Brain pericyte (primary cell): ENCODE measurements around the gene BANF1.

Source experiments
- DNase-seq: peaks from one replicate; pipeline ENCODE4 v3.0.0-alpha.2; 2012; ENCODE audit warnings: low read depth, low spot score

The BANF1 gene, protein sequence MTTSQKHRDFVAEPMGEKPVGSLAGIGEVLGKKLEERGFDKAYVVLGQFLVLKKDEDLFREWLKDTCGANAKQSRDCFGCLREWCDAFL

DNA sequence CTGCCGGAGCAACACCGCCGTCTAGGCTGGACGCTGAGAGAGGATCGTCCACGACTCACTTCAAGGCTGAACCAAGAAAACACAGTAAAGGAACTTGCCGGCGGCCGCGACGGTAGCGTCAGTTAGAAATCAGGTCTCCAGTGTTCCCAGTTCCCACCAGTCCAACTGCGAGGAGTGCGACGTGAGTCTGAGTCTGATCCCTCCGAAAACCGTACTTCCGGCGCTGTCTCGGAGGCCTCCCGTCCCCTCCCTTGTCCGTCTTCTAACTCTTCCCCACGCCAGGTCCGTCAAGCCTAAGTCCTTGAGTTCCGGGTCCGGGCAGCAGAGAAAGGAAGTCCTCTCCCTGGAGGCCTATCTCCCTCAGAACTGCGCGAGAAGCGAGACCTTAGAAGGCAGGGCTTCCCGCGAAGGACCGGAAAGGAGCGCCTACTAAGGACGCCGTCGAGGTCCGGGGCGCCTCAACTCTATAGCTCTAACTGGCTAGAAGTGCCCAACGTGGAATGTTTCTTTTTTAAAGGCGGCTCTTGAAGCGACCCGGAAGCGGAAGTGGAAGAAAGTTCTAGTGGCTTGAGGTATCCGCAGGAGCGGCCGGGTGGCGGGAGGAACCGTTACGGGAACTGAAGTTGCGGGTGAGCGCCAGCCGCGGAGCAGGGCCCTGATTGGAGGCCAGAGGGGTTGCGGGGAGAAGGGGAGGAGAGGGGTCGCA lies at the start of gene BANF1, which contains the start of gene EIF1AD:
Gene BANF1 (plus strand): TSS at position 562 of the 706 bp plus-strand sequence. CDS start 748 bp downstream, outside the sequence.
Gene EIF1AD (minus strand): TSS at position 216 of the 706 bp plus-strand sequence. CDS start 1,768 bp downstream, outside the sequence.
- peak; percentile 96 for DNase-seq

DNA sequence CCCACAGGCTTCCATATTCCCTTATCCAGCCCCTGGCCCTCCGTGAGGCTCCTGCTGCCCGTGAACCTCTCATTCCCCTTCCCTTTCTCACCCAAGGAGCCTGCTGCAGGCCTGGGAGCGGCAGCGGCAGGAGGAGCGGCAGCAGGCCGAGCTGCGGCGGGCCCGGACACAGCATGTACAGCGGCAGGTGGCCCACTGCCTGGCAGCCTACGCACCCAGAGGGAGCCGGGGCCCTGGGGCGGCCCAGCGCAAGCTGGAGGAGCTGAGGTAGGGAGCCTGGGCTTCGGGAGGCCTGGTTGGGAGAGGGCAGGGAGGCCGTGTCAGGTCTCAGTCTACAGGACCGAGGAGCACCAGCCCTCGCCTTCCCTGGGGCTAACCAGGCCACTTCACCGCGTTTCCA lies 48.8 kb upstream of the BANF1 start:
- DNase-seq, result no peak

DNA sequence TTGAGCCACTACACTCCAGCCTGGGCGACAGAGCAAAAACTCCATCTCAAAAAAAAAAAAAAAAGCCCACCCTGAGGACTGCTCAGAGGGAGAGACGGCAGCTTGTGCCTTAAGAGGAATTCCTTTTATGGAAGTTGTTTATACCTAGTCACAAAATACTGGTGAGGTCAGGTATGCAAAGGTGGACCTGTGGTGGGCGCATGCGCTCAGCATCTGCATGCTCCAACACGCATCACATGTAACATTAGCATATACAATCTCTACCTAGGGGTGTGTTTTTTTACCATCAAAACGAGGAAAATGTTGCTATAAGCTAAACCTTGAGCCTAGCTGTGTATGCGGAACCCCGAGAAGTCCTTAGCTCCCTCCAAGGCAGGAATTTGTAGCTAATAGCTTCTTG lies 47.5 kb upstream of the BANF1 start:
- no peak for DNase-seq

- DNase-seq, result no peak
Measured at GRCh38 chr11:65958291-65958690, 44.0 kb upstream of the BANF1 start.

GRCh38 chr11:65958774-65959420 lies 43.4 kb upstream of the BANF1 start:
- no peak for DNase-seq

DNA sequence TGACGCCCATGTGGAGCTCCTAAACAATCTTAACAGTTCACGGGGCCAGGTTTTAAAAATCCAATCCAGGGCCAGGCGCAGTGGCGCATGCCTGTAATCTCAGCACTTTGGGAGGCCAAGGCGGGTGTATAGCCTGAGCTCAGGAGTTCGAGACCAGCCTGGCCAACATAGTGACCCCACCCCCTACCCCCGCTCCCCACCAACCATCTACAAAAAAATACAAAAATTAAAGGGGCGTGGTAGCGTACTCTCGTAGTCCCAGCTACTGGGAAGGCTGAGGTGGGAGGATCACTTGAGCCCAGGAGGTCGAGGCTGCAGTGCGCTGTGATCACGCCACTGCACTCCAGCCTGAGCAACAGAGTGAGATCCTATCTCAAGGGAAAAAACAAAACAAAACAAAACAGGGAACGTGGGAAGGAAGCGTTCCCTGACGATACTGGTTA lies 41.5 kb upstream of the BANF1 start:
- no peak for DNase-seq

GRCh38 chr11:65961267-65962140 lies 40.8 kb upstream of the BANF1 start, which contains the start of gene SART1:
SART1 (plus strand) TSS chr11:65961734; CDS start chr11:65961781, 47 bp downstream.
- DNase-seq, result peak; percentile 95

DNA sequence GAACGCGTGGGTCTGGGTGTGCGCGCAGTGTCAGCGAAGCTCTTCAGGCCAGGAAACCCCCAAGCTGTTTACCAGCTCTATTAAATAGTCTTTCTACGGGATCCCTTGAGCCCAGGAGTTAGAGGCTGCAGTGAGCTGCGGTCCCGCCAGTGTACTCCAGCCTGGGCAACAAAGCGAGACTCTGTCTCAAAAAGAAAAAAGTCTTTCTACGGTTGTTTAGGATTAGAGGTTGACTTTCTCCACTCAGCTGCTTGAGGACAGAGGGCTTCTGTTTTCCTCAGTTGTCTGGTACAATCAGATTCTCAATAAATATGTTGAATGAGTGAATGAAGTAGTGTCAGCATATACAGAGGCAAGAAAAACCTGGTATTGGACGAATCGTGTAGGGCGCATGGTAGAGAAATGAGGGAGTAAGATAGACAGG lies 40.1 kb upstream of the BANF1 start:
- DNase-seq, result no peak

GRCh38 chr11:65964906-65965305 lies 37.4 kb upstream of the BANF1 start:
- no peak for DNase-seq

- DNase-seq, result no peak
Measured at GRCh38 chr11:65965986-65966762, 36.1 kb upstream of the BANF1 start.

GRCh38 chr11:65967329-65967934 lies 34.9 kb upstream of the BANF1 start:
- no peak for DNase-seq

GRCh38 chr11:65968600-65969482 lies 33.5 kb upstream of the BANF1 start:
- no peak for DNase-seq

GRCh38 chr11:65972116-65972515 lies 30.2 kb upstream of the BANF1 start:
- DNase-seq, result no peak

DNA sequence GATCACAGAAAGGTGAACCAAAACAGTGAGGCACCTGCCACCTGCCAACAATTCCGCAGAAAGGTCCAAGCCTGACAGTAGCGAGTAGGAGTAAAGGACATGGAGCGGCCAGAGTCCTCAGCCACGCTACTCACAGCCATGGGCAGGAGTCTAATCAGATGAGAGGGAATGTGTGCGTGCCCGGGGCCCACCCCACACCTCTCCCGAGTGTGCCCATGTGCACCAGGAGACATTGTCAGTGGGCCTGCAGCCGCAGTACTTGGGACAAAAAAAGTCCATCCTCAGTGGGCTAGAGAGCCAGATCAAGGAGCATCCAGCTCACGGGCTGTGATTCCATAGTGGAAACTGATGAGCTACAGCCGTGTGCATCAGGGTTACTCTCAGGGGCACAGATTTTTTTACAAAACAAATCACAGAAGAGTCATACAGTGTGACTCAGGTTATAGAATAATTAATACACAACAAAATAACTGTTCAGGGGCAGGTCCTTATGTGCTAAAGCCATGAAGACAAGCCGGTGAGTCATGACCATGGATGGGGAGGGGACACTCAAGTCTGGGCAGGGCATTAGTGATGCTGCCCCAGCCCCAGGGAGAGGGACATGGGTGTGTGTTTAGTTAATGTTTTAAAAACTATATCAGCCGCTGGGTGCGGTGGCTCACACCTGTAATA lies 28.7 kb upstream of the BANF1 start:
- DNase-seq, result no peak

DNA sequence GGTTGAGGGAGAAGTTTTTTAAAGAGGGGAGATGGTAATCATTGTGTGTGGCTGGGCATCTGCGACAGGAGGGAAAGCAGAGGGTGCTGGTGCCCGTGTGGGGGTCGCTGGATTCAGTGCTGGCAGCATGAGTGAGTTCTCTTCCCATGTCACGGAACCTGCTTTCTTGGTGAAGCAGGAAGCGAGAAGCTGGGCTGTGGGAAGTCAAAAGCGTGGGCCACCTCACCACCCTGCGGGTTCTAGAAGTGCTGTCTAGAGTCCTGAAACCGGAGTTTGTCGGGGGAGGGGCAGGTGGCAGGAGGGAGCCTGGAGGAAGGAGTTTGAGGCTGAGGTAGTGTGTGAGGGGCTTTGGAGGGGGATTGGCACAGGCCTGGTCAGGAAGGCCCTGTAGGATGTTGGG lies 26.5 kb upstream of the BANF1 start:
- no peak for DNase-seq

GRCh38 chr11:65976216-65977176 lies 25.8 kb upstream of the BANF1 start:
- DNase-seq, result no peak

DNA sequence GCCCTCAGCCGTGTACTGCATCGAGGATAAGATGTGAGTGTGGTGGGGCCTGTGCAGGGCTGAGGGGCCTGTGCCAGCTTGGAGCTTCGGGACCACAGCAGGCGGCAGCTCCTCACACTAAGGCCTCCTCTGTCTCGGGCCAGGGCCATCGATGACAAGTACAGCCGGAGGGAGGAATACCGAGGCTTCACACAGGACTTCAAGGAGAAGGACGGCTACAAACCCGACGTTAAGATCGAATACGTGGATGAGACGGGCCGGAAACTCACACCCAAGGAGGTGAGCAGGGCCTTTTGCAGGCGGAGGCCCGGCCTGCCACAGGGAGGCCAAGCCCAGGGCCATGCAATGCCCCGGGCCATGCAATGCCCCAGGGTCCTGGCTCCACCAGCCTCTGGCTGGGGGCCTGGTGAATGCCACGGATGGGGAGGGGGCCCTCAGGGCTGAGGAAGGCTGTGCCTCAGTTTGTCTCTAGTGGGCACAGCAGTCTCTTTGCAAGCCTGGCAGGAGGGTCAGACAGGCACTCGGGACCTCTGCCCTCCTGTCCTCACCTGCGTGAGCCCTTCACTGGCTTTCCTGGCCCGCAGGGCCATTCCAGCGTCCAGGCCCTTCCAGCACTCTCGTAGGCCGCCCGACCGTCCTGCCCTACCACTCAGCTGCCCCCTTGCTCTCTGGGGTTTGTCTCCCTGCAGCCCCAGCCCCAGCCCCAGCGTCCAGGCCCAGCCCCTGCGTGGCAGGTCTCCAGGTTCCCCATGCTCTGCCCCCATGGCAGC lies 24.5 kb upstream of the BANF1 start:
- DNase-seq, result no peak
